IMR-90 (cell line): Measurements from ENCODE around the gene CDCP2. TPM values are rescaled to one million over a fixed set of nuclear protein-coding genes. Genes with fewer than 3 reads are reported as not detected.

Experiments
- ATAC-seq: fragments of 200-7000 bp; cut with Tn5 transposase; 2 replicates; pipeline ENCODE4 v1.9.1; 2020; ENCODE audit warnings: low read depth, mild to moderate bottlenecking, moderate library complexity
- BruUV-seq: library from RNA; stranded (reverse); fragments of 400-500 nt; replicated peaks from 2 replicates; lab custom pipeline; 2021; lab: Mats Ljungman, UMichigan
- CTCF ChIA-PET: fragments of 300-600 bp; formaldehyde crosslinking; extraction: SDS; loops from one replicate; lab custom pipeline; 2021; ENCODE audit warnings: antibody characterized with exemption; lab: Yijun Ruan, JAX
- POLR2A ChIA-PET: fragments of 300-600 bp; sonication (Branson Sonifier 250); formaldehyde crosslinking; loops from one replicate; lab custom pipeline; 2022; ENCODE audit warnings: antibody characterized with exemption; ENCODE audit not compliant: unreplicated experiment; lab: Charles Lee
- DNase-seq: peaks from one replicate; pipeline ENCODE4 v3.0.0; 2013
- H2AFZ ChIP-seq: replicated peaks from 2 replicates; pipeline ENCODE3; 2013; ENCODE audit warnings: low read length, mild to moderate bottlenecking; ENCODE audit not compliant: poor library complexity
- H2AK5ac ChIP-seq: 2 replicates; pipeline ENCODE4 v1.6.1; 2013; ENCODE audit warnings: low read depth, low read length, inconsistent platforms
- H2AK9ac ChIP-seq: replicated peaks from 2 replicates; pipeline ENCODE3; 2013; ENCODE audit warnings: mild to moderate bottlenecking, low read depth, low read length, moderate library complexity; ENCODE audit not compliant: poor library complexity
- H2BK120ac ChIP-seq: 2 replicates; pipeline ENCODE4 v1.6.1; 2013; ENCODE audit warnings: low read depth, low read length, inconsistent platforms
- H2BK15ac ChIP-seq: 3 replicates; pipeline ENCODE4 v1.6.1; 2013; ENCODE audit warnings: low read depth, low read length, inconsistent platforms
- H2BK20ac ChIP-seq: 2 replicates; pipeline ENCODE4 v1.6.1; 2013; ENCODE audit warnings: low read depth, mild to moderate bottlenecking, inconsistent platforms, low read length, moderate library complexity
- H2BK5ac ChIP-seq: 2 replicates; pipeline ENCODE4 v1.6.1; 2013; ENCODE audit warnings: mild to moderate bottlenecking, low read depth, low read length, inconsistent platforms; ENCODE audit not compliant: poor library complexity, severe bottlenecking
- H3K14ac ChIP-seq: replicated peaks from 2 replicates; pipeline ENCODE4 v1.6.1; 2013; ENCODE audit warnings: low read depth, low read length, inconsistent platforms
- H3K18ac ChIP-seq: 2 replicates; pipeline ENCODE4 v1.6.1; 2013; ENCODE audit warnings: low read depth, low read length, control low read depth
- H3K23ac ChIP-seq: 2 replicates; pipeline ENCODE4 v1.6.1; 2013; ENCODE audit warnings: low read depth, low read length, inconsistent platforms
- H3K27ac ChIP-seq: 2 replicates; pipeline ENCODE4 v1.5.1; 2013; ENCODE audit warnings: mild to moderate bottlenecking, control low read depth, low read length; ENCODE audit not compliant: insufficient read depth
- H3K27me3 ChIP-seq: 2 replicates; pipeline ENCODE4 v1.6.1; 2013; ENCODE audit warnings: low read length; ENCODE audit not compliant: control insufficient read depth, insufficient read depth
- H3K36me3 ChIP-seq: 2 replicates; pipeline ENCODE4 v1.6.1; 2013; ENCODE audit warnings: low read length, mixed read lengths; ENCODE audit not compliant: control insufficient read depth, insufficient read depth
- H3K4ac ChIP-seq: 2 replicates; pipeline ENCODE4 v1.6.1; 2013; ENCODE audit warnings: low read depth, low read length, inconsistent platforms
- H3K4me1 ChIP-seq: 2 replicates; pipeline ENCODE4 v1.6.1; 2013; ENCODE audit warnings: low read length, mixed read lengths; ENCODE audit not compliant: control insufficient read depth, insufficient read depth
- H3K4me2 ChIP-seq: 2 replicates; pipeline ENCODE4 v1.6.1; 2013; ENCODE audit warnings: low read depth, mild to moderate bottlenecking, control low read depth, low read length, moderate library complexity
- H3K4me3 ChIP-seq: 2 replicates; pipeline ENCODE4 v1.5.1; 2013; ENCODE audit warnings: low read depth, mild to moderate bottlenecking, control low read depth, low read length, moderate library complexity; ENCODE audit not compliant: insufficient read depth
- H3K56ac ChIP-seq: 2 replicates; pipeline ENCODE4 v1.6.1; 2013; ENCODE audit warnings: low read length, inconsistent platforms; ENCODE audit not compliant: insufficient read depth; ENCODE audit errors: extremely low read depth
- H3K79me1 ChIP-seq, 2 experiments: 2 replicates each; pipeline ENCODE4 v1.6.1; 2013; ENCODE audit warnings: low read length in 2 of 2, inconsistent platforms in 1 of 2, low read depth in 1 of 2
- H3K9ac ChIP-seq: 2 replicates; pipeline ENCODE4 v1.6.1; 2013; ENCODE audit warnings: low read depth, low read length, control low read depth
- H3K9me1 ChIP-seq: 2 replicates; pipeline ENCODE4 v1.6.1; 2013; ENCODE audit warnings: low read length, inconsistent platforms; ENCODE audit not compliant: insufficient read depth
- H3K9me3 ChIP-seq: 2 replicates; pipeline ENCODE4 v1.6.1; 2013; ENCODE audit warnings: low read length; ENCODE audit not compliant: control insufficient read depth, insufficient read depth
- H4K20me1 ChIP-seq: 2 replicates; pipeline ENCODE4 v1.6.1; 2013; ENCODE audit warnings: low read length, inconsistent platforms; ENCODE audit not compliant: insufficient read depth
- H4K5ac ChIP-seq: 2 replicates; pipeline ENCODE4 v1.6.1; 2013; ENCODE audit warnings: mild to moderate bottlenecking, low read depth, low read length, control low read depth
- H4K8ac ChIP-seq, 2 experiments: 2 replicates each; pipeline ENCODE4 v1.6.1; 2013; ENCODE audit warnings: low read depth in 2 of 2, low read length in 2 of 2, control low read depth in 1 of 2, inconsistent platforms in 1 of 2
- H4K91ac ChIP-seq: 2 replicates; pipeline ENCODE4 v1.6.1; 2013; ENCODE audit warnings: low read depth, low read length, inconsistent platforms; ENCODE audit not compliant: insufficient read depth
- BHLHE40 ChIP-seq: fragments of 150-350 bp; IDR thresholded peaks from 2 replicates; pipeline ENCODE4 v1.6.1; 2016; ENCODE audit warnings: mild to moderate bottlenecking, low read depth, low read length
- CHD1 ChIP-seq: IDR thresholded peaks from 2 replicates; pipeline ENCODE4 v1.6.1; 2012; ENCODE audit warnings: low read depth, low read length, improper control_type of control experiment
- FOS ChIP-seq: fragments of 150-350 bp; IDR thresholded peaks from 2 replicates; pipeline ENCODE4 v1.6.1; 2016; ENCODE audit warnings: low read depth, low read length
- MAFK ChIP-seq: IDR thresholded peaks from 2 replicates; pipeline ENCODE4 v1.6.1; 2012; ENCODE audit warnings: low read depth, low read length, improper control_type of control experiment
- MAZ ChIP-seq: IDR thresholded peaks from 2 replicates; pipeline ENCODE4 v1.6.1; 2012; ENCODE audit warnings: low read depth, mild to moderate bottlenecking, low read length, improper control_type of control experiment, moderate library complexity, borderline replicate concordance
- MXI1 ChIP-seq: IDR thresholded peaks from 2 replicates; pipeline ENCODE4 v1.6.1; 2012; ENCODE audit warnings: low read depth, mild to moderate bottlenecking, low read length, moderate library complexity, borderline replicate concordance
- NFE2L2 ChIP-seq: fragments of 150-350 bp; IDR thresholded peaks from 2 replicates; pipeline ENCODE4 v1.6.1; 2016; ENCODE audit warnings: low read depth, mild to moderate bottlenecking, low read length
- RAD21 ChIP-seq: IDR thresholded peaks from 2 replicates; pipeline ENCODE4 v1.6.1; 2012; ENCODE audit warnings: low read length, improper control_type of control experiment
- RCOR1 ChIP-seq: IDR thresholded peaks from 2 replicates; pipeline ENCODE4 v1.6.1; 2012; ENCODE audit warnings: mild to moderate bottlenecking, low read length, improper control_type of control experiment; ENCODE audit not compliant: insufficient replicate concordance
- RFX5 ChIP-seq: IDR thresholded peaks from 2 replicates; pipeline ENCODE4 v1.8.0; 2012; ENCODE audit warnings: low read depth, mild to moderate bottlenecking, low read length, moderate library complexity
- WGBS, 2 experiments: methylation state at CpG; one replicate each; pipeline versions ENCODE4 v1.1.5 to v1.1.7; 2013; ENCODE audit warnings: missing lambda C conversion rate in 2 of 2; ENCODE audit not compliant: insufficient read length in 1 of 2; ENCODE audit errors: extremely low coverage in 2 of 2; 5-methylcytosine and 5-hydroxymethylcytosine counted together
- dilution Hi-C: fragments of 300-500 bp; cut with HindIII; formaldehyde crosslinking; loops from one replicate; pipeline ENCODE4 v1.14.3; 2018; ENCODE audit warnings: low sequenced_read_pairs; ENCODE audit not compliant: unreplicated experiment
- in situ Hi-C: fragments of 300-500 bp; cut with MboI; formaldehyde crosslinking; loops from 3 replicates; pipeline ENCODE4 v1.14.3; 2019; ENCODE audit warnings: low sequenced_read_pairs, inconsistent platforms, mixed read lengths
- intact Hi-C: fragments of 100-400 bp; cut with micrococcal nuclease; formaldehyde crosslinking; loops from 2 replicates; pipeline ENCODE4 v1.10.0; 2022
- polyA plus RNA-seq, 3 experiments: library from polyadenylated mRNA; depleted of rRNA; stranded (reverse); fragments of >200 nt; gene quantifications; 2 replicates each; pipeline ENCODE4 v1.2.3, GENCODE V29; 2012; ENCODE audit warnings: low replicate concordance in 1 of 3
- total RNA-seq: library from RNA; depleted of rRNA; stranded (reverse); fragments of >200 nt; gene quantifications from 2 replicates; pipeline ENCODE4 v1.2.3, GENCODE V29; 2012
- TF ChIP-seq, protein P1 (sequence below): fragments of 150-350 bp; IDR thresholded peaks from 2 replicates; pipeline ENCODE4 v1.6.1; 2017; ENCODE audit warnings: mild to moderate bottlenecking, antibody characterized with exemption, low read length, low read depth
- TF ChIP-seq, protein P2 (sequence below): conservative IDR thresholded peaks from 2 replicates; pipeline ENCODE4 v1.5.1; 2012; ENCODE audit warnings: mild to moderate bottlenecking, low read depth, low read length, improper control_type of control experiment

The CDCP2 gene
- total and polyA plus RNA-seq, 2 of the 4 experiments (the other 2 are of a cell fraction) = not detected

DNA sequence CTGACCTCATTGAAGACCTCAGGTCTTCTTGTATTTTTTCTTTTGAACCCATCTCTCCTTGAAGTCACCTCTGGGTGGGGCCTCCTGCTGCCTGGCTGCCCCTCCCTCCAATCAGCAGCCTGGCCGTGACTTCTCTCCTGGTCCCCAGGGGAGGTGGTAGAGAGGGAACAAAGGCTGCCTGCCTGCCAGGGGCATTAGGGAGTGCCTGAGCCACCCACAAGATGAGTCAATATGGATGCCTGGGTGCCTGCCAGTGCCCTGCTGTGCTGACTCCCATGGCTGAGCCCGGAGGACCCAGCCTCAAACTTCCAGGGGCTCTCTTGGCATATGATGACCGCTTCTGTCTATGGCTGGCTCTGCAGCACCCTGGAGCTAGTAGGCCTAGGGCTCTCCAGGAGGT lies 5.3 kb upstream of the CDCP2 start:
- no peak overlapping the region for H2BK120ac ChIP-seq
- H3K36me3 ChIP-seq = no peaks in the 10 kb centered on the region
- no peak for ATAC-seq
- no peaks in the 10 kb centered on the region for H3K79me1 ChIP-seq
- H3K18ac ChIP-seq = no peak overlapping the region
- no peak overlapping the region for H4K91ac ChIP-seq
- no peak overlapping the region for H3K4me2 ChIP-seq
- intact Hi-C loops (no loop called here), in situ Hi-C loops (no loop called here), dilution Hi-C loops (no loop called here)
- no peak overlapping the region for H3K27ac ChIP-seq
- no peak overlapping the region for H3K9ac ChIP-seq
- H3K4me3 ChIP-seq = no peak overlapping the region
- no peak overlapping the region for H3K4ac ChIP-seq
- H4K8ac ChIP-seq = no peak overlapping the region
- H2BK5ac ChIP-seq = no peak overlapping the region
- H3K9me1 ChIP-seq = peaks cover 12% of the 10 kb centered on the region; the same call in 1 of the 2 replicates
- BruUV-seq = no TSS peak
- no peak overlapping the region for H2AK9ac ChIP-seq
- no peak overlapping the region for H2BK20ac ChIP-seq
- no peak overlapping the region for H4K5ac ChIP-seq
- no peak overlapping the region for H2AFZ ChIP-seq
- H3K9me3 ChIP-seq = no peaks in the 10 kb centered on the region
- CTCF ChIA-PET = no interaction called here
- no peaks in the 10 kb centered on the region for H4K20me1 ChIP-seq
- WGBS, 2 experiments = 67% methylated on average over 1 of the region's 3 CpGs; no CpG with 5 or more reads in 1 of the 2 experiments
- no peak overlapping the region for H3K56ac ChIP-seq
- TF ChIP-seq MAZ (no peak), FOS (no peak), MAFK (no peak), NFE2L2 (no peak), BHLHE40 (no peak), CHD1 (no peak), RFX5 (no peak), MXI1 (no peak), RCOR1 (no peak), RAD21 (no peak)
- TF ChIP-seq, protein P1, sequence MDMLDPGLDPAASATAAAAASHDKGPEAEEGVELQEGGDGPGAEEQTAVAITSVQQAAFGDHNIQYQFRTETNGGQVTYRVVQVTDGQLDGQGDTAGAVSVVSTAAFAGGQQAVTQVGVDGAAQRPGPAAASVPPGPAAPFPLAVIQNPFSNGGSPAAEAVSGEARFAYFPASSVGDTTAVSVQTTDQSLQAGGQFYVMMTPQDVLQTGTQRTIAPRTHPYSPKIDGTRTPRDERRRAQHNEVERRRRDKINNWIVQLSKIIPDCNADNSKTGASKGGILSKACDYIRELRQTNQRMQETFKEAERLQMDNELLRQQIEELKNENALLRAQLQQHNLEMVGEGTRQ = no peak
- TF ChIP-seq, protein P2, sequence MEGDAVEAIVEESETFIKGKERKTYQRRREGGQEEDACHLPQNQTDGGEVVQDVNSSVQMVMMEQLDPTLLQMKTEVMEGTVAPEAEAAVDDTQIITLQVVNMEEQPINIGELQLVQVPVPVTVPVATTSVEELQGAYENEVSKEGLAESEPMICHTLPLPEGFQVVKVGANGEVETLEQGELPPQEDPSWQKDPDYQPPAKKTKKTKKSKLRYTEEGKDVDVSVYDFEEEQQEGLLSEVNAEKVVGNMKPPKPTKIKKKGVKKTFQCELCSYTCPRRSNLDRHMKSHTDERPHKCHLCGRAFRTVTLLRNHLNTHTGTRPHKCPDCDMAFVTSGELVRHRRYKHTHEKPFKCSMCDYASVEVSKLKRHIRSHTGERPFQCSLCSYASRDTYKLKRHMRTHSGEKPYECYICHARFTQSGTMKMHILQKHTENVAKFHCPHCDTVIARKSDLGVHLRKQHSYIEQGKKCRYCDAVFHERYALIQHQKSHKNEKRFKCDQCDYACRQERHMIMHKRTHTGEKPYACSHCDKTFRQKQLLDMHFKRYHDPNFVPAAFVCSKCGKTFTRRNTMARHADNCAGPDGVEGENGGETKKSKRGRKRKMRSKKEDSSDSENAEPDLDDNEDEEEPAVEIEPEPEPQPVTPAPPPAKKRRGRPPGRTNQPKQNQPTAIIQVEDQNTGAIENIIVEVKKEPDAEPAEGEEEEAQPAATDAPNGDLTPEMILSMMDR = no peak
- peaks cover 6% of the 10 kb centered on the region for H3K4me1 ChIP-seq
- POLR2A ChIA-PET = no interaction called here
- no peak overlapping the region for H2AK5ac ChIP-seq
- H3K23ac ChIP-seq = no peak overlapping the region
- no peak overlapping the region for H2BK15ac ChIP-seq
- peaks cover 7% of the 10 kb centered on the region; the same call in 1 of the 2 replicates for H3K27me3 ChIP-seq
- no peak overlapping the region for H3K14ac ChIP-seq
- no peak for DNase-seq
